GM18868 (cell line): ENCODE measurements around the gene NPM3.

Experiments used
- ATAC-seq: cut with Tn5 transposase; IDR thresholded peaks from one replicate; pipeline ENCODE4 v1.9.1; 2021; ENCODE audit warnings: mild to moderate bottlenecking, moderate library complexity; ENCODE audit not compliant: unreplicated experiment

Gene NPM3

GRCh38 chr10:101775273-101776160, 7.7 kb downstream of the NPM3 start, which contains the start of gene FGF8:
Gene FGF8, minus strand, starts transcription at chr10:101776114. Its CDS starts 214 bp downstream, at chr10:101775900.
- no peak for ATAC-seq

GRCh38 chr10:101774589-101775272, 8.5 kb downstream of the NPM3 start:
- ATAC-seq = no peak

- no peak for ATAC-seq
Measured at GRCh38 chr10:101773923-101774588, 9.2 kb downstream of the NPM3 start.

- no peak for ATAC-seq
Measured at GRCh38 chr10:101772895-101773761, 10.1 kb downstream of the NPM3 start.

GRCh38 chr10:101772017-101772894, 11.0 kb downstream of the NPM3 start:
- ATAC-seq = no peak

GRCh38 chr10:101771380-101771779, 11.9 kb downstream of the NPM3 start:
- ATAC-seq = no peak

- ATAC-seq = no peak
Measured at GRCh38 chr10:101770331-101771215, 12.7 kb downstream of the NPM3 start.

GRCh38 chr10:101769541-101770180, 13.6 kb downstream of the NPM3 start:
- no peak for ATAC-seq

- ATAC-seq = no peak
Measured at GRCh38 chr10:101768791-101769170, 14.5 kb downstream of the NPM3 start.

GRCh38 chr10:101767966-101768790, 15.1 kb downstream of the NPM3 start:
- ATAC-seq = no peak

- no peak for ATAC-seq
Measured at GRCh38 chr10:101767600-101767945, 15.7 kb downstream of the NPM3 start.

- no peak for ATAC-seq
Measured at GRCh38 chr10:101766753-101767599, 16.3 kb downstream of the NPM3 start.

- no peak for ATAC-seq
Measured at GRCh38 chr10:101766306-101766705, 16.9 kb downstream of the NPM3 start.

GRCh38 chr10:101763141-101763846, 20.0 kb downstream of the NPM3 start:
- ATAC-seq = no peak

- ATAC-seq = no peak
Measured at GRCh38 chr10:101762736-101763135, 20.5 kb downstream of the NPM3 start.

GRCh38 chr10:101761226-101761625, 22.0 kb downstream of the NPM3 start:
- ATAC-seq = no peak
